Activated CD4-positive, alpha-beta T cell treated with anti-CD3 and anti-CD28 coated beads, Interleukin-2, amount 50 U/mL, for 24 hours (primary cell): ENCODE measurements around the gene SLC29A1.
A peak's percentile ranks its signal among the peaks of the same experiment; 100 is the strongest.

ENCODE experiments used
- DNase-seq, 2 donors: peaks; one replicate each; pipeline ENCODE4 v3.0.0-alpha.2; 2020; ENCODE audit warnings: low read depth in 1 of 2, low spot score in 1 of 2

The SLC29A1 gene

GRCh38 chr6:44253307-44254101 lies 30.1 kb downstream of the SLC29A1 start:
- DNase-seq: no peak

GRCh38 chr6:44254191-44255104 lies 31.1 kb downstream of the SLC29A1 start:
- no peak for DNase-seq

GRCh38 chr6:44255105-44255808 lies 31.9 kb downstream of the SLC29A1 start:
- DNase-seq: peak in 1 of 2 donors; percentile 39

- DNase-seq: no peak
These were observed 32.7 kb downstream of the SLC29A1 start for GRCh38 chr6:44255871-44256774.

- DNase-seq: no peak
These were observed 33.3 kb downstream of the SLC29A1 start for GRCh38 chr6:44256775-44257024.

GRCh38 chr6:44257025-44257752 lies 33.8 kb downstream of the SLC29A1 start, which contains the start of gene SLC35B2:
Gene SLC35B2, minus strand, starts transcription at chr6:44257528. Its CDS starts 118 bp downstream, at chr6:44257410.
- DNase-seq: peak in 1 of 2 donors; percentile 46

GRCh38 chr6:44257753-44258324 lies 34.4 kb downstream of the SLC29A1 start:
- DNase-seq: no peak

GRCh38 chr6:44258325-44258863 lies 35.0 kb downstream of the SLC29A1 start:
- DNase-seq: no peak

- no peak for DNase-seq
These were observed 35.5 kb downstream of the SLC29A1 start for GRCh38 chr6:44258921-44259320.

- DNase-seq: no peak
These were observed 36.6 kb downstream of the SLC29A1 start for GRCh38 chr6:44260011-44260410.

GRCh38 chr6:44260451-44261297 lies 37.3 kb downstream of the SLC29A1 start:
- no peak for DNase-seq

GRCh38 chr6:44261581-44261980 lies 38.2 kb downstream of the SLC29A1 start:
- no peak for DNase-seq

- no peak for DNase-seq
These were observed 39.3 kb downstream of the SLC29A1 start for GRCh38 chr6:44262467-44263353.

GRCh38 chr6:44263354-44264100 lies 40.1 kb downstream of the SLC29A1 start:
- no peak for DNase-seq

GRCh38 chr6:44264154-44265006 lies 41.0 kb downstream of the SLC29A1 start:
- no peak for DNase-seq
